IMR-90 (cell line): Measurements from ENCODE around the gene LHFPL3. TPM values are rescaled to one million over a fixed set of nuclear protein-coding genes. Genes with fewer than 3 reads are reported as not detected.

Source experiments
- ATAC-seq: fragments of 200-7000 bp; cut with Tn5 transposase; 2 replicates; pipeline ENCODE4 v1.9.1; 2020; ENCODE audit warnings: low read depth, mild to moderate bottlenecking, moderate library complexity
- BruUV-seq: library from RNA; stranded (reverse); fragments of 400-500 nt; replicated peaks from 2 replicates; lab custom pipeline; 2021; lab: Mats Ljungman, UMichigan
- CTCF ChIA-PET: fragments of 300-600 bp; formaldehyde crosslinking; extraction: SDS; loops from one replicate; lab custom pipeline; 2021; ENCODE audit warnings: antibody characterized with exemption; lab: Yijun Ruan, JAX
- POLR2A ChIA-PET: fragments of 300-600 bp; sonication (Branson Sonifier 250); formaldehyde crosslinking; loops from one replicate; lab custom pipeline; 2022; ENCODE audit warnings: antibody characterized with exemption; ENCODE audit not compliant: unreplicated experiment; lab: Charles Lee
- DNase-seq: peaks from one replicate; pipeline ENCODE4 v3.0.0; 2013
- H2AFZ ChIP-seq: replicated peaks from 2 replicates; pipeline ENCODE3; 2013; ENCODE audit warnings: low read length, mild to moderate bottlenecking; ENCODE audit not compliant: poor library complexity
- H2AK5ac ChIP-seq: 2 replicates; pipeline ENCODE4 v1.6.1; 2013; ENCODE audit warnings: low read depth, low read length, inconsistent platforms
- H2AK9ac ChIP-seq: replicated peaks from 2 replicates; pipeline ENCODE3; 2013; ENCODE audit warnings: mild to moderate bottlenecking, low read depth, low read length, moderate library complexity; ENCODE audit not compliant: poor library complexity
- H2BK120ac ChIP-seq: 2 replicates; pipeline ENCODE4 v1.6.1; 2013; ENCODE audit warnings: low read depth, low read length, inconsistent platforms
- H2BK15ac ChIP-seq: 3 replicates; pipeline ENCODE4 v1.6.1; 2013; ENCODE audit warnings: low read depth, low read length, inconsistent platforms
- H2BK20ac ChIP-seq: 2 replicates; pipeline ENCODE4 v1.6.1; 2013; ENCODE audit warnings: low read depth, mild to moderate bottlenecking, inconsistent platforms, low read length, moderate library complexity
- H2BK5ac ChIP-seq: 2 replicates; pipeline ENCODE4 v1.6.1; 2013; ENCODE audit warnings: mild to moderate bottlenecking, low read depth, low read length, inconsistent platforms; ENCODE audit not compliant: poor library complexity, severe bottlenecking
- H3K14ac ChIP-seq: replicated peaks from 2 replicates; pipeline ENCODE4 v1.6.1; 2013; ENCODE audit warnings: low read depth, low read length, inconsistent platforms
- H3K18ac ChIP-seq: 2 replicates; pipeline ENCODE4 v1.6.1; 2013; ENCODE audit warnings: low read depth, low read length, control low read depth
- H3K23ac ChIP-seq: 2 replicates; pipeline ENCODE4 v1.6.1; 2013; ENCODE audit warnings: low read depth, low read length, inconsistent platforms
- H3K27ac ChIP-seq: 2 replicates; pipeline ENCODE4 v1.5.1; 2013; ENCODE audit warnings: mild to moderate bottlenecking, control low read depth, low read length; ENCODE audit not compliant: insufficient read depth
- H3K27me3 ChIP-seq: 2 replicates; pipeline ENCODE4 v1.6.1; 2013; ENCODE audit warnings: low read length; ENCODE audit not compliant: control insufficient read depth, insufficient read depth
- H3K36me3 ChIP-seq: 2 replicates; pipeline ENCODE4 v1.6.1; 2013; ENCODE audit warnings: low read length, mixed read lengths; ENCODE audit not compliant: control insufficient read depth, insufficient read depth
- H3K4ac ChIP-seq: 2 replicates; pipeline ENCODE4 v1.6.1; 2013; ENCODE audit warnings: low read depth, low read length, inconsistent platforms
- H3K4me1 ChIP-seq: 2 replicates; pipeline ENCODE4 v1.6.1; 2013; ENCODE audit warnings: low read length, mixed read lengths; ENCODE audit not compliant: control insufficient read depth, insufficient read depth
- H3K4me2 ChIP-seq: 2 replicates; pipeline ENCODE4 v1.6.1; 2013; ENCODE audit warnings: low read depth, mild to moderate bottlenecking, control low read depth, low read length, moderate library complexity
- H3K4me3 ChIP-seq: 2 replicates; pipeline ENCODE4 v1.5.1; 2013; ENCODE audit warnings: low read depth, mild to moderate bottlenecking, control low read depth, low read length, moderate library complexity; ENCODE audit not compliant: insufficient read depth
- H3K56ac ChIP-seq: 2 replicates; pipeline ENCODE4 v1.6.1; 2013; ENCODE audit warnings: low read length, inconsistent platforms; ENCODE audit not compliant: insufficient read depth; ENCODE audit errors: extremely low read depth
- H3K79me1 ChIP-seq, 2 experiments: 2 replicates each; pipeline ENCODE4 v1.6.1; 2013; ENCODE audit warnings: low read length in 2 of 2, inconsistent platforms in 1 of 2, low read depth in 1 of 2
- H3K9ac ChIP-seq: 2 replicates; pipeline ENCODE4 v1.6.1; 2013; ENCODE audit warnings: low read depth, low read length, control low read depth
- H3K9me1 ChIP-seq: 2 replicates; pipeline ENCODE4 v1.6.1; 2013; ENCODE audit warnings: low read length, inconsistent platforms; ENCODE audit not compliant: insufficient read depth
- H3K9me3 ChIP-seq: 2 replicates; pipeline ENCODE4 v1.6.1; 2013; ENCODE audit warnings: low read length; ENCODE audit not compliant: control insufficient read depth, insufficient read depth
- H4K20me1 ChIP-seq: 2 replicates; pipeline ENCODE4 v1.6.1; 2013; ENCODE audit warnings: low read length, inconsistent platforms; ENCODE audit not compliant: insufficient read depth
- H4K5ac ChIP-seq: 2 replicates; pipeline ENCODE4 v1.6.1; 2013; ENCODE audit warnings: mild to moderate bottlenecking, low read depth, low read length, control low read depth
- H4K8ac ChIP-seq, 2 experiments: 2 replicates each; pipeline ENCODE4 v1.6.1; 2013; ENCODE audit warnings: low read depth in 2 of 2, low read length in 2 of 2, control low read depth in 1 of 2, inconsistent platforms in 1 of 2
- H4K91ac ChIP-seq: 2 replicates; pipeline ENCODE4 v1.6.1; 2013; ENCODE audit warnings: low read depth, low read length, inconsistent platforms; ENCODE audit not compliant: insufficient read depth
- BHLHE40 ChIP-seq: fragments of 150-350 bp; IDR thresholded peaks from 2 replicates; pipeline ENCODE4 v1.6.1; 2016; ENCODE audit warnings: mild to moderate bottlenecking, low read depth, low read length
- CEBPB ChIP-seq: IDR thresholded peaks from 2 replicates; pipeline ENCODE4 v1.6.1; 2012; ENCODE audit warnings: low read depth, low read length, improper control_type of control experiment
- CHD1 ChIP-seq: IDR thresholded peaks from 2 replicates; pipeline ENCODE4 v1.6.1; 2012; ENCODE audit warnings: low read depth, low read length, improper control_type of control experiment
- ELK1 ChIP-seq: fragments of 150-350 bp; IDR thresholded peaks from 2 replicates; pipeline ENCODE4 v1.6.1; 2016; ENCODE audit warnings: low read depth, mild to moderate bottlenecking, low read length, moderate library complexity, borderline replicate concordance
- FOS ChIP-seq: fragments of 150-350 bp; IDR thresholded peaks from 2 replicates; pipeline ENCODE4 v1.6.1; 2016; ENCODE audit warnings: low read depth, low read length
- MAZ ChIP-seq: IDR thresholded peaks from 2 replicates; pipeline ENCODE4 v1.6.1; 2012; ENCODE audit warnings: low read depth, mild to moderate bottlenecking, low read length, improper control_type of control experiment, moderate library complexity, borderline replicate concordance
- MXI1 ChIP-seq: IDR thresholded peaks from 2 replicates; pipeline ENCODE4 v1.6.1; 2012; ENCODE audit warnings: low read depth, mild to moderate bottlenecking, low read length, moderate library complexity, borderline replicate concordance
- RAD21 ChIP-seq: IDR thresholded peaks from 2 replicates; pipeline ENCODE4 v1.6.1; 2012; ENCODE audit warnings: low read length, improper control_type of control experiment
- RCOR1 ChIP-seq: IDR thresholded peaks from 2 replicates; pipeline ENCODE4 v1.6.1; 2012; ENCODE audit warnings: mild to moderate bottlenecking, low read length, improper control_type of control experiment; ENCODE audit not compliant: insufficient replicate concordance
- RFX5 ChIP-seq: IDR thresholded peaks from 2 replicates; pipeline ENCODE4 v1.8.0; 2012; ENCODE audit warnings: low read depth, mild to moderate bottlenecking, low read length, moderate library complexity
- SMC3 ChIP-seq: fragments of 150-350 bp; IDR thresholded peaks from 2 replicates; pipeline ENCODE4 v1.6.1; 2016; ENCODE audit warnings: low read depth, mild to moderate bottlenecking, antibody characterized with exemption, low read length, moderate library complexity
- USF2 ChIP-seq: fragments of 150-350 bp; IDR thresholded peaks from 2 replicates; pipeline ENCODE4 v1.6.1; 2017; ENCODE audit warnings: mild to moderate bottlenecking, antibody characterized with exemption, low read length, low read depth
- WGBS, 2 experiments: methylation state at CpG; one replicate each; pipeline versions ENCODE4 v1.1.5 to v1.1.7; 2013; ENCODE audit warnings: missing lambda C conversion rate in 2 of 2; ENCODE audit not compliant: insufficient read length in 1 of 2; ENCODE audit errors: extremely low coverage in 2 of 2; 5-methylcytosine and 5-hydroxymethylcytosine counted together
- dilution Hi-C: fragments of 300-500 bp; cut with HindIII; formaldehyde crosslinking; loops from one replicate; pipeline ENCODE4 v1.14.3; 2018; ENCODE audit warnings: low sequenced_read_pairs; ENCODE audit not compliant: unreplicated experiment
- in situ Hi-C: fragments of 300-500 bp; cut with MboI; formaldehyde crosslinking; loops from 3 replicates; pipeline ENCODE4 v1.14.3; 2019; ENCODE audit warnings: low sequenced_read_pairs, inconsistent platforms, mixed read lengths
- intact Hi-C: fragments of 100-400 bp; cut with micrococcal nuclease; formaldehyde crosslinking; loops from 2 replicates; pipeline ENCODE4 v1.10.0; 2022
- polyA plus RNA-seq, 3 experiments: library from polyadenylated mRNA; depleted of rRNA; stranded (reverse); fragments of >200 nt; gene quantifications; 2 replicates each; pipeline ENCODE4 v1.2.3, GENCODE V29; 2012; ENCODE audit warnings: low replicate concordance in 1 of 3
- total RNA-seq: library from RNA; depleted of rRNA; stranded (reverse); fragments of >200 nt; gene quantifications from 2 replicates; pipeline ENCODE4 v1.2.3, GENCODE V29; 2012
- TF ChIP-seq, protein P1 (sequence below): conservative IDR thresholded peaks from 2 replicates; pipeline ENCODE4 v1.5.1; 2012; ENCODE audit warnings: mild to moderate bottlenecking, low read depth, low read length, improper control_type of control experiment

Gene LHFPL3
- total and polyA plus RNA-seq, 2 of the 4 experiments (the other 2 are of a cell fraction), result not detected

DNA sequence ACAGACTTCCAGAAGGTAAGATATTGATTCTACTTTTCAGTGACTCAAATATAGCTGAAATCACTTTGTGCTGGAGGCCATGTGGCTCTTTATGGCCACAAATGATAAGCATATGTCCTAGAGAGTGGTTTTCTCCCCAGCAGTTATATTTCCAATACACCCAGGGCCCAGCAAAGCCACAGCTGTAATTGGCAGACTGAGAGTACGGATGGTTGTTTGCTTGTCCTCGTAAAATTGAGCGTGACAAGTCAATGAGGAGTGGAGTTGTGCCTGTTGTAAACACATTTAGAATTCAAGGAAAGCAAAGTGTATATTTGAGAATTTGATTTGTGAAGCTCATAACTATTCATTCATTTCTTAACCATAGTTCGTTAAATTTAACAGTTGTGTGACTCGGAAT lies 201.8 kb downstream of the LHFPL3 start:
- no peak overlapping the region for H4K91ac ChIP-seq
- no peak overlapping the region for H3K4ac ChIP-seq
- H4K5ac ChIP-seq, result no peak overlapping the region
- no peak overlapping the region for H2BK20ac ChIP-seq
- H3K14ac ChIP-seq, result no peak overlapping the region
- in situ Hi-C loops (no loop called here), intact Hi-C loops (no loop called here), dilution Hi-C loops (no loop called here)
- no peak overlapping the region for H2BK15ac ChIP-seq
- peaks cover 9% of the 10 kb centered on the region for H3K9me3 ChIP-seq
- no peak overlapping the region for H2AFZ ChIP-seq
- no peak overlapping the region for H3K56ac ChIP-seq
- ATAC-seq, result no peak
- CTCF ChIA-PET, result no interaction called here
- no peak overlapping the region for H2AK5ac ChIP-seq
- H2BK5ac ChIP-seq, result no peak overlapping the region
- H2AK9ac ChIP-seq, result no peak overlapping the region
- no peak overlapping the region for H3K18ac ChIP-seq
- no peaks in the 10 kb centered on the region for H4K20me1 ChIP-seq
- no peak overlapping the region for H2BK120ac ChIP-seq
- no peak overlapping the region for H3K4me3 ChIP-seq
- no peaks in the 10 kb centered on the region for H3K9me1 ChIP-seq
- no peak overlapping the region for H3K23ac ChIP-seq
- no peak for DNase-seq
- no peaks in the 10 kb centered on the region for H3K27me3 ChIP-seq
- H3K27ac ChIP-seq, result no peak overlapping the region
- H4K8ac ChIP-seq, result no peak overlapping the region
- no peaks in the 10 kb centered on the region for H3K36me3 ChIP-seq
- H3K4me1 ChIP-seq, result no peaks in the 10 kb centered on the region
- no CpG with 5 or more reads among the region's 5 CpGs for WGBS, 2 experiments
- H3K4me2 ChIP-seq, result no peak overlapping the region
- H3K79me1 ChIP-seq, result no peaks in the 10 kb centered on the region
- no TSS peak for BruUV-seq
- POLR2A ChIA-PET, result no interaction called here
- no peak overlapping the region for H3K9ac ChIP-seq
- TF ChIP-seq MAZ (no peak), RAD21 (no peak), USF2 (no peak), MXI1 (no peak), RCOR1 (no peak), CEBPB (no peak), FOS (no peak), BHLHE40 (no peak), ELK1 (no peak), RFX5 (no peak), CHD1 (no peak), SMC3 (no peak)
- TF ChIP-seq, protein P1, sequence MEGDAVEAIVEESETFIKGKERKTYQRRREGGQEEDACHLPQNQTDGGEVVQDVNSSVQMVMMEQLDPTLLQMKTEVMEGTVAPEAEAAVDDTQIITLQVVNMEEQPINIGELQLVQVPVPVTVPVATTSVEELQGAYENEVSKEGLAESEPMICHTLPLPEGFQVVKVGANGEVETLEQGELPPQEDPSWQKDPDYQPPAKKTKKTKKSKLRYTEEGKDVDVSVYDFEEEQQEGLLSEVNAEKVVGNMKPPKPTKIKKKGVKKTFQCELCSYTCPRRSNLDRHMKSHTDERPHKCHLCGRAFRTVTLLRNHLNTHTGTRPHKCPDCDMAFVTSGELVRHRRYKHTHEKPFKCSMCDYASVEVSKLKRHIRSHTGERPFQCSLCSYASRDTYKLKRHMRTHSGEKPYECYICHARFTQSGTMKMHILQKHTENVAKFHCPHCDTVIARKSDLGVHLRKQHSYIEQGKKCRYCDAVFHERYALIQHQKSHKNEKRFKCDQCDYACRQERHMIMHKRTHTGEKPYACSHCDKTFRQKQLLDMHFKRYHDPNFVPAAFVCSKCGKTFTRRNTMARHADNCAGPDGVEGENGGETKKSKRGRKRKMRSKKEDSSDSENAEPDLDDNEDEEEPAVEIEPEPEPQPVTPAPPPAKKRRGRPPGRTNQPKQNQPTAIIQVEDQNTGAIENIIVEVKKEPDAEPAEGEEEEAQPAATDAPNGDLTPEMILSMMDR, result no peak
